GM19025 (cell line): ENCODE results near the gene ETFDH.
"Not testable (repeated sequence)": the region's sequence is repeated elsewhere in the genome, so short reads cannot be mapped to it uniquely, and the experiment has no call there.

Experiments
- ATAC-seq: cut with Tn5 transposase; IDR thresholded peaks from one replicate; pipeline ENCODE4 v1.9.1; 2021; ENCODE audit warnings: mild to moderate bottlenecking, low read depth, moderate library complexity; ENCODE audit not compliant: unreplicated experiment

The ETFDH gene

GRCh38 chr4:158750379-158750778 lies 78.3 kb downstream of the ETFDH start:
- ATAC-seq, result no peak

- ATAC-seq, result no peak
Measured at GRCh38 chr4:158754385-158755180, 82.5 kb downstream of the ETFDH start.

- not testable (repeated sequence) for ATAC-seq
Measured at GRCh38 chr4:158755819-158756218, 83.7 kb downstream of the ETFDH start.

- no peak for ATAC-seq
Measured at GRCh38 chr4:158756588-158756987, 84.5 kb downstream of the ETFDH start.

GRCh38 chr4:158758142-158758541 lies 86.0 kb downstream of the ETFDH start:
- ATAC-seq, result no peak

GRCh38 chr4:158758703-158759102 lies 86.6 kb downstream of the ETFDH start:
- no peak for ATAC-seq
